ENCODE measurements around the gene TPH2.

TPH2 gene

GRCh38 chr12:71938728-71939385, at the start of gene TPH2:
TSS of gene TPH2 (plus strand) at chr12:71938845. CDS start at chr12:71938987, 142 bp downstream.
- in situ Hi-C loops (cut with MboI; ENCODE audit: low sequenced_read_pairs, unreplicated experiment) = no loop called here
- TF ChIP-seq CTCF (IDR thresholded peaks at IDR 0.05; ENCODE audit: borderline replicate concordance, control extremely low read depth, extremely low read depth, insufficient read depth, missing control alignments) = no peak
- peak; percentile 18 for DNase-seq (ENCODE audit: low spot score)

- in situ Hi-C loops (cut with MboI; ENCODE audit: low sequenced_read_pairs, unreplicated experiment) = no loop called here
- no peak for DNase-seq (ENCODE audit: low spot score)
- no peak for TF ChIP-seq CTCF (IDR thresholded peaks at IDR 0.05; ENCODE audit: borderline replicate concordance, control extremely low read depth, extremely low read depth, insufficient read depth, missing control alignments)
Observed at GRCh38 chr12:71890475-71890874, 48.2 kb upstream of the TPH2 start.

GRCh38 chr12:71892059-71892458, 46.6 kb upstream of the TPH2 start:
- no peak for DNase-seq (ENCODE audit: low spot score)
- in situ Hi-C loops (cut with MboI; ENCODE audit: low sequenced_read_pairs, unreplicated experiment) = no loop called here
- TF ChIP-seq CTCF (IDR thresholded peaks at IDR 0.05; ENCODE audit: borderline replicate concordance, control extremely low read depth, extremely low read depth, insufficient read depth, missing control alignments) = no peak

GRCh38 chr12:71896205-71896882, 42.3 kb upstream of the TPH2 start:
- in situ Hi-C loops (cut with MboI; ENCODE audit: low sequenced_read_pairs, unreplicated experiment) = no loop called here
- TF ChIP-seq CTCF (IDR thresholded peaks at IDR 0.05; ENCODE audit: borderline replicate concordance, control extremely low read depth, extremely low read depth, insufficient read depth, missing control alignments) = no peak
- no peak for DNase-seq (ENCODE audit: low spot score)

GRCh38 chr12:71900091-71900490, 38.6 kb upstream of the TPH2 start:
- in situ Hi-C loops (cut with MboI; ENCODE audit: low sequenced_read_pairs, unreplicated experiment) = no loop called here
- no peak for TF ChIP-seq CTCF (IDR thresholded peaks at IDR 0.05; ENCODE audit: borderline replicate concordance, control extremely low read depth, extremely low read depth, insufficient read depth, missing control alignments)
- DNase-seq (ENCODE audit: low spot score) = no peak

- no peak for DNase-seq (ENCODE audit: low spot score)
- in situ Hi-C loops (cut with MboI; ENCODE audit: low sequenced_read_pairs, unreplicated experiment) = no loop called here
- no peak for TF ChIP-seq CTCF (IDR thresholded peaks at IDR 0.05; ENCODE audit: borderline replicate concordance, control extremely low read depth, extremely low read depth, insufficient read depth, missing control alignments)
Observed at GRCh38 chr12:71904629-71905028, 34.0 kb upstream of the TPH2 start.
